Measurements from ENCODE around the gene PRICKLE3. TPM values are rescaled to one million over a fixed set of nuclear protein-coding genes. Genes with fewer than 3 reads are reported as not detected.

The PRICKLE3 gene
- total and polyA plus RNA-seq, 2 donors: 2.2 to 5.4 TPM

Other genes starting within 250 kb of the PRICKLE3 start
- gene OTUD5, start 228.8 kb downstream of the PRICKLE3 start, total RNA-seq: 28.8 TPM
- 62.4 TPM for gene OTUD5, start 228.8 kb downstream of the PRICKLE3 start, polyA plus RNA-seq
- gene KCND1, start 214.5 kb downstream of the PRICKLE3 start, total RNA-seq: 0.19 TPM
- 3.1 TPM for gene KCND1, start 214.5 kb downstream of the PRICKLE3 start, polyA plus RNA-seq
- 19.5 TPM for gene GRIPAP1, start 184.1 kb downstream of the PRICKLE3 start, total RNA-seq
- gene GRIPAP1, start 184.1 kb downstream of the PRICKLE3 start, polyA plus RNA-seq: 37.0 TPM
- gene TFE3, start 143.0 kb downstream of the PRICKLE3 start, total RNA-seq: 9.1 TPM
- 27.1 TPM for gene TFE3, start 143.0 kb downstream of the PRICKLE3 start, polyA plus RNA-seq
- gene CCDC120, start 127.4 kb downstream of the PRICKLE3 start, total RNA-seq: 0.71 TPM
- gene CCDC120, start 127.4 kb downstream of the PRICKLE3 start, polyA plus RNA-seq: 4.4 TPM
- gene PRAF2, start 112.4 kb downstream of the PRICKLE3 start, total RNA-seq: 4.1 TPM
- gene PRAF2, start 112.4 kb downstream of the PRICKLE3 start, polyA plus RNA-seq: 24.6 TPM
- 27.3 TPM for gene WDR45, start 106.5 kb downstream of the PRICKLE3 start, total RNA-seq
- 103 TPM for gene WDR45, start 106.5 kb downstream of the PRICKLE3 start, polyA plus RNA-seq
- 24.7 TPM for gene GPKOW, start 62.6 kb downstream of the PRICKLE3 start, total RNA-seq
- gene GPKOW, start 62.6 kb downstream of the PRICKLE3 start, polyA plus RNA-seq: 15.1 TPM
- gene MAGIX, start 23.6 kb downstream of the PRICKLE3 start, total RNA-seq: 1.3 TPM
- 3.0 TPM for gene MAGIX, start 23.6 kb downstream of the PRICKLE3 start, polyA plus RNA-seq
- 36.6 TPM for gene PLP2, start 14.5 kb downstream of the PRICKLE3 start, total RNA-seq
- 130 TPM for gene PLP2, start 14.5 kb downstream of the PRICKLE3 start, polyA plus RNA-seq
- 14.4 TPM for gene SYP, start 13.8 kb upstream of the PRICKLE3 start, total RNA-seq
- gene SYP, start 13.8 kb upstream of the PRICKLE3 start, polyA plus RNA-seq: 3.6 TPM
- 0.61 TPM for gene CACNA1F, start 47.0 kb upstream of the PRICKLE3 start, total RNA-seq
- gene CACNA1F, start 47.0 kb upstream of the PRICKLE3 start, polyA plus RNA-seq: 1.8 TPM
- 15.2 TPM for gene CCDC22, start 49.1 kb upstream of the PRICKLE3 start, total RNA-seq
- gene CCDC22, start 49.1 kb upstream of the PRICKLE3 start, polyA plus RNA-seq: 20.9 TPM
- gene FOXP3, start 78.3 kb upstream of the PRICKLE3 start, total RNA-seq: 1.9 TPM
- gene FOXP3, start 78.3 kb upstream of the PRICKLE3 start, polyA plus RNA-seq: 5.5 TPM
- 3.2 TPM for gene PPP1R3F, start 83.4 kb upstream of the PRICKLE3 start, total RNA-seq
- 4.6 TPM for gene PPP1R3F, start 83.4 kb upstream of the PRICKLE3 start, polyA plus RNA-seq
- gene GAGE10, start 117.3 kb upstream of the PRICKLE3 start, total RNA-seq: not detected
- not detected for gene GAGE10, start 117.3 kb upstream of the PRICKLE3 start, polyA plus RNA-seq
- not detected for gene GAGE12J, start 135.7 kb upstream of the PRICKLE3 start, total RNA-seq
- gene GAGE12J, start 135.7 kb upstream of the PRICKLE3 start, polyA plus RNA-seq: not detected
- not detected for gene GAGE13, start 145.2 kb upstream of the PRICKLE3 start, total RNA-seq
- gene GAGE13, start 145.2 kb upstream of the PRICKLE3 start, polyA plus RNA-seq: not detected